Fibroblast of lung (primary cell): ENCODE data around the gene TET2.

Experiments
- EZH2 ChIP-seq: IDR thresholded peaks from 2 replicates; pipeline ENCODE4 v1.5.1; 2012; ENCODE audit warnings: low read length, control low read depth, mild to moderate bottlenecking; ENCODE audit errors: missing control alignments
- TF ChIP-seq, protein P1 (sequence below), 2 donors: IDR thresholded peaks in 1 of 2; conservative IDR thresholded peaks in 1 of 2; 1 replicate in 1 of 2; 2 replicates in 1 of 2; pipeline ENCODE4 v1.5.1; 2011 to 2012; ENCODE audit warnings: low read length in 2 of 2, control low read depth in 1 of 2, inconsistent platforms in 1 of 2, low read depth in 1 of 2, mild to moderate bottlenecking in 1 of 2

GRCh38 chr4:105288121-105288520, 141.4 kb downstream of the TET2 start:
- TF ChIP-seq, protein P1, sequence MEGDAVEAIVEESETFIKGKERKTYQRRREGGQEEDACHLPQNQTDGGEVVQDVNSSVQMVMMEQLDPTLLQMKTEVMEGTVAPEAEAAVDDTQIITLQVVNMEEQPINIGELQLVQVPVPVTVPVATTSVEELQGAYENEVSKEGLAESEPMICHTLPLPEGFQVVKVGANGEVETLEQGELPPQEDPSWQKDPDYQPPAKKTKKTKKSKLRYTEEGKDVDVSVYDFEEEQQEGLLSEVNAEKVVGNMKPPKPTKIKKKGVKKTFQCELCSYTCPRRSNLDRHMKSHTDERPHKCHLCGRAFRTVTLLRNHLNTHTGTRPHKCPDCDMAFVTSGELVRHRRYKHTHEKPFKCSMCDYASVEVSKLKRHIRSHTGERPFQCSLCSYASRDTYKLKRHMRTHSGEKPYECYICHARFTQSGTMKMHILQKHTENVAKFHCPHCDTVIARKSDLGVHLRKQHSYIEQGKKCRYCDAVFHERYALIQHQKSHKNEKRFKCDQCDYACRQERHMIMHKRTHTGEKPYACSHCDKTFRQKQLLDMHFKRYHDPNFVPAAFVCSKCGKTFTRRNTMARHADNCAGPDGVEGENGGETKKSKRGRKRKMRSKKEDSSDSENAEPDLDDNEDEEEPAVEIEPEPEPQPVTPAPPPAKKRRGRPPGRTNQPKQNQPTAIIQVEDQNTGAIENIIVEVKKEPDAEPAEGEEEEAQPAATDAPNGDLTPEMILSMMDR (conservative IDR thresholded peaks at IDR 0.05 in 1 of 2, IDR thresholded peaks at IDR 0.05 in 1 of 2; ENCODE audit: low read depth in 1 of 2, low read length in 2 of 2) = no peak
- TF ChIP-seq EZH2 = no peak
